Astrocyte of the spinal cord (primary cell): ENCODE measurements around the gene TFF2.

Source experiments
- DNase-seq: peaks from one replicate; pipeline ENCODE4 v3.0.0; 2011; ENCODE audit warnings: low read depth, low spot score
- H3K4me3 ChIP-seq: 2 replicates; pipeline ENCODE4 v1.5.1; 2011; ENCODE audit warnings: low read depth, mild to moderate bottlenecking, low read length, moderate library complexity
- CTCF ChIP-seq: IDR thresholded peaks from 2 replicates; pipeline ENCODE4 v1.5.1; 2012; ENCODE audit warnings: low read depth, mild to moderate bottlenecking, low read length, inconsistent platforms
- in situ Hi-C: cut with HindIII; loops from 2 replicates; pipeline ENCODE4 v1.10.0; 2017; ENCODE audit warnings: low sequenced_read_pairs

The TFF2 gene, protein sequence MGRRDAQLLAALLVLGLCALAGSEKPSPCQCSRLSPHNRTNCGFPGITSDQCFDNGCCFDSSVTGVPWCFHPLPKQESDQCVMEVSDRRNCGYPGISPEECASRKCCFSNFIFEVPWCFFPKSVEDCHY

DNA sequence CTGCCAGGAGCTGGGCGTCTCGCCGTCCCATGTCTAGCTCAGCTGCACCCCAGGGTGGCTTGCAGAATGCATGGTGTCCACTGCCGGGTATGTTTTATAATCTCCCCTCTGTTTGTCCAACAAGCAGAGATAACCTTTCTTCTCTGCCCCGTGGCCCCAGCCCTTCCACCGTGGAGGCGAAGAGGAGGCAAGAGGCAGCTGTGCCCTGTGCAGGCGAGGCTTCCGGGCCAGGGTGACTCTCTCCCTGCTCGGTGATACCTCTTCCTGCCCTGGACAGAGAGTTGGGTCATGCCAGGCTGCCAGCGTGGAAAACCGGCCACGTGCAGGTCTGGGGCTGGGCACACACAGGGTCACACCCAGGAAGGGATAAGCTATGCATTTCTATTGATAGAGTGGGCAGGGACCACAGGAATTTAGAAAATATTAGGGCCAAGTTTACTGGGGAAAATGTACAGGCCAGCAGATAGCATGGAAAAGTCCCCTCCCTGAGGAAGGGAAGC, at the start of gene TFF2:
TFF2 (minus strand) TSS at position 68 of the 500 bp plus-strand sequence; CDS start at position 31, 37 bp downstream.
- H3K4me3 ChIP-seq, result no peak within 1 kb of the TSS
- no peak for TF ChIP-seq CTCF
- no peak for DNase-seq
- in situ Hi-C loops, result no loop called here

GRCh38 chr21:42400525-42400924, 49.7 kb upstream of the TFF2 start:
- in situ Hi-C loops, result no loop called here
- TF ChIP-seq CTCF, result no peak
- DNase-seq, result no peak
- H3K4me3 ChIP-seq, result no peak overlapping the region

GRCh38 chr21:42398436-42399028, 47.7 kb upstream of the TFF2 start:
- no peak overlapping the region for H3K4me3 ChIP-seq
- no peak for TF ChIP-seq CTCF
- DNase-seq, result no peak
- in situ Hi-C loops, result no loop called here

DNA sequence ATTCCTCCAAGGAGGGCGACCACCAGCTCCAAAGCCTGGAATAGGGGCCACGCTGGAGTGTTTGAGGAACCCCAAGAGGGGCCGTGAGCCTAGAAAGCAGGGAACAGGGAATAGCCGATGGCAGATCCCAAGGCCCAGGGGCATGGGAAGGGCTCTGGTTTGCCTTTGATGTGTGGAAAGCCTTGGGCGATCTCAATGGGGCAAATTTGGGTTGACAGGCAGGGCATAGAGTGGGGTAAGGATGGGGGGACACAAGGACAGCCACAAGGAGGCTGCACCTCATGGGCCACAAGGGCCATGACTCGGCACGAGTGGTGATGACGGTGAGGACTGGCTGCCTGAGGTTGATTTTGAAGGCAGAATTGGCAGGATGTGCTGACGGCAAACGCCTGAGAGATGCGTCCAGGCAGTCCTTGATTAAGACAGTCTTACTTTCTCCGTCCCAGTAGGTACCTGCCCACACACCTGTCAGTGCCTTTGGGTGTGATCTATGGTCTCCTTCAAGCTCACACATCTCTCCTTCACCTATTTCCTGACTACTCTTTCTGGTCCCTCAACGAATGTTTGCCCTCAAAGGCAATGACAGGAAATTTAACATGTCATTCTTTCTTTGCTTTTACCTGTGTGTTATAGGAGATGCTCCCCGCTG, 47.1 kb upstream of the TFF2 start:
- no peak for DNase-seq
- no peak for TF ChIP-seq CTCF
- in situ Hi-C loops, result no loop called here
- no peak overlapping the region for H3K4me3 ChIP-seq

GRCh38 chr21:42396799-42397745, 46.3 kb upstream of the TFF2 start:
- DNase-seq, result no peak
- H3K4me3 ChIP-seq, result no peak overlapping the region
- no peak for TF ChIP-seq CTCF
- in situ Hi-C loops, result no loop called here
